Astrocyte (in vitro differentiated cells and primary cell): Measurements from ENCODE around the gene WDHD1. TPM values are rescaled to one million over a fixed set of nuclear protein-coding genes. Genes with fewer than 3 reads are reported as not detected.

Source experiments
- DNase-seq: peaks from one replicate; pipeline ENCODE4 v3.0.0-alpha.2; 2010; ENCODE audit warnings: low read depth
- FAIRE-seq: peaks from 2 replicates; lab custom pipeline; 2011; peaks lifted over from hg19 to GRCh38; lab: Jason Lieb, UNC
- H2AFZ ChIP-seq: 2 replicates; pipeline ENCODE4 v1.6.0; 2012; ENCODE audit warnings: low read depth, low read length, inconsistent platforms
- H3K27ac ChIP-seq: 2 replicates; pipeline ENCODE4 v1.5.1; 2011; ENCODE audit warnings: low read depth, low read length, inconsistent platforms
- H3K27me3 ChIP-seq: 2 replicates; pipeline ENCODE4 v1.6.0; 2011; ENCODE audit warnings: low read length, inconsistent platforms; ENCODE audit not compliant: insufficient read depth
- H3K36me3 ChIP-seq: 2 replicates; pipeline ENCODE4 v1.5.1; 2011; ENCODE audit warnings: low read length, inconsistent platforms; ENCODE audit not compliant: insufficient read depth
- H3K4me1 ChIP-seq: 2 replicates; pipeline ENCODE4 v1.5.1; 2011; ENCODE audit warnings: low read length, inconsistent platforms; ENCODE audit not compliant: insufficient read depth
- H3K4me2 ChIP-seq: 2 replicates; pipeline ENCODE4 v1.6.0; 2012; ENCODE audit warnings: low read length, inconsistent platforms
- H3K4me3 ChIP-seq: 2 replicates; pipeline ENCODE4 v1.5.1; 2011; ENCODE audit warnings: low read depth, mild to moderate bottlenecking, low read length, inconsistent platforms; ENCODE audit not compliant: insufficient read depth
- H3K79me2 ChIP-seq: 2 replicates; pipeline ENCODE4 v1.6.0; 2012; ENCODE audit warnings: mild to moderate bottlenecking, low read length, inconsistent platforms; ENCODE audit not compliant: insufficient read depth
- H3K9ac ChIP-seq: 2 replicates; pipeline ENCODE4 v1.6.0; 2012; ENCODE audit warnings: mild to moderate bottlenecking, low read length, inconsistent platforms
- H3K9me3 ChIP-seq: 2 replicates; pipeline ENCODE4 v1.5.1; 2012; ENCODE audit warnings: low read depth, mild to moderate bottlenecking, low read length, inconsistent platforms; ENCODE audit not compliant: insufficient read depth
- H4K20me1 ChIP-seq: 2 replicates; pipeline ENCODE4 v1.6.0; 2012; ENCODE audit warnings: low read length, inconsistent platforms; ENCODE audit not compliant: insufficient read depth
- H3K27ac Mint-ChIP-seq: one replicate; pipeline ENCODE4 v1.8.0; 2021; ENCODE audit warnings: mild to moderate bottlenecking, mixed read lengths; ENCODE audit not compliant: unreplicated experiment
- H3K27me3 Mint-ChIP-seq: one replicate; pipeline ENCODE4 v1.8.0; 2021; ENCODE audit warnings: low read depth, mixed read lengths; ENCODE audit not compliant: unreplicated experiment
- H3K36me3 Mint-ChIP-seq: one replicate; pipeline ENCODE4 v1.8.0; 2021; ENCODE audit warnings: low read depth, mixed read lengths; ENCODE audit not compliant: unreplicated experiment
- H3K4me1 Mint-ChIP-seq: one replicate; pipeline ENCODE4 v1.8.0; 2021; ENCODE audit warnings: low read depth, mixed read lengths; ENCODE audit not compliant: unreplicated experiment
- H3K4me3 Mint-ChIP-seq: one replicate; pipeline ENCODE4 v1.8.0; 2021; ENCODE audit warnings: mild to moderate bottlenecking, moderate library complexity, mixed read lengths; ENCODE audit not compliant: unreplicated experiment
- H3K9me3 Mint-ChIP-seq: one replicate; pipeline ENCODE4 v1.8.0; 2021; ENCODE audit warnings: mild to moderate bottlenecking, mixed read lengths; ENCODE audit not compliant: unreplicated experiment
- EZH2 ChIP-seq: IDR thresholded peaks from 2 replicates; pipeline ENCODE4 v1.6.1; 2012; ENCODE audit warnings: mild to moderate bottlenecking, low read length, inconsistent platforms; ENCODE audit not compliant: insufficient read depth
- total RNA-seq: library from RNA; stranded (reverse); gene quantifications from 2 replicates; pipeline ENCODE4 v1.2.1, GENCODE V29; 2021
- TF ChIP-seq, protein P1 (sequence below): IDR thresholded peaks from 2 replicates; pipeline ENCODE4 v1.5.1; 2011; ENCODE audit warnings: low read depth, mild to moderate bottlenecking, inconsistent platforms, low read length, moderate library complexity; ENCODE audit not compliant: insufficient read depth

Gene WDHD1
- total RNA-seq, 1 donor from 2014 or later, result 9.3 TPM

DNA sequence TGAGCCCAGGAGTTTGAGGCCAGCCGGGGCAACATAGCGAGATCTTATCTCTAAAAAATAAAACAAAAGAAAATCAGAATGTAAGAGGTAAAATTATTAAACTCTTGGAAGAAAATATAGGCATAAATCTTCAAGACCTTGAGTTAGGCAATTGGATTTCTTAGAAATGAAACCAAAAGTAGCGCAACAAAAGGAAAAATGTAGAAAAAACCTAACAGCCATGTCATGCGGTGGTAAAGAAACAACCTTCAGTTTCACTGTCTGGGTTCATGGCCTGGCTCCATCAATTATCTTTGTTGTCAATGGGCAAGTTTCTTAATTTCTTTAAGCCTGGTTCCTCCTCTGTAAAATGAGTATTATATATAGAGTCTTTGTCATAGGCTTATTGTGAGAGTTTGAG is 118.7 kb downstream of the WDHD1 start:
- Mint-ChIP-seq H3K9me3 (no peaks in the 10 kb centered on the region), H3K4me1 (no peaks in the 10 kb centered on the region), H3K27ac (no peak overlapping the region), H3K4me3 (no peak overlapping the region), H3K27me3 (peaks cover 8% of the 10 kb centered on the region), H3K36me3 (no peaks in the 10 kb centered on the region)
- no peak for DNase-seq
- Histone ChIP-seq H3K9me3 (no peaks in the 10 kb centered on the region), H4K20me1 (no peaks in the 10 kb centered on the region), H3K4me3 (no peak overlapping the region), H2AFZ (no peak overlapping the region), H3K79me2 (no peaks in the 10 kb centered on the region), H3K27me3 (no peaks in the 10 kb centered on the region), H3K27ac (no peak overlapping the region), H3K4me2 (no peak overlapping the region), H3K4me1 (no peaks in the 10 kb centered on the region), H3K36me3 (no peaks in the 10 kb centered on the region), H3K9ac (no peak overlapping the region)
- TF ChIP-seq, protein P1, sequence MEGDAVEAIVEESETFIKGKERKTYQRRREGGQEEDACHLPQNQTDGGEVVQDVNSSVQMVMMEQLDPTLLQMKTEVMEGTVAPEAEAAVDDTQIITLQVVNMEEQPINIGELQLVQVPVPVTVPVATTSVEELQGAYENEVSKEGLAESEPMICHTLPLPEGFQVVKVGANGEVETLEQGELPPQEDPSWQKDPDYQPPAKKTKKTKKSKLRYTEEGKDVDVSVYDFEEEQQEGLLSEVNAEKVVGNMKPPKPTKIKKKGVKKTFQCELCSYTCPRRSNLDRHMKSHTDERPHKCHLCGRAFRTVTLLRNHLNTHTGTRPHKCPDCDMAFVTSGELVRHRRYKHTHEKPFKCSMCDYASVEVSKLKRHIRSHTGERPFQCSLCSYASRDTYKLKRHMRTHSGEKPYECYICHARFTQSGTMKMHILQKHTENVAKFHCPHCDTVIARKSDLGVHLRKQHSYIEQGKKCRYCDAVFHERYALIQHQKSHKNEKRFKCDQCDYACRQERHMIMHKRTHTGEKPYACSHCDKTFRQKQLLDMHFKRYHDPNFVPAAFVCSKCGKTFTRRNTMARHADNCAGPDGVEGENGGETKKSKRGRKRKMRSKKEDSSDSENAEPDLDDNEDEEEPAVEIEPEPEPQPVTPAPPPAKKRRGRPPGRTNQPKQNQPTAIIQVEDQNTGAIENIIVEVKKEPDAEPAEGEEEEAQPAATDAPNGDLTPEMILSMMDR, result no peak
- no peak for TF ChIP-seq EZH2
- FAIRE-seq, result no peak

DNA sequence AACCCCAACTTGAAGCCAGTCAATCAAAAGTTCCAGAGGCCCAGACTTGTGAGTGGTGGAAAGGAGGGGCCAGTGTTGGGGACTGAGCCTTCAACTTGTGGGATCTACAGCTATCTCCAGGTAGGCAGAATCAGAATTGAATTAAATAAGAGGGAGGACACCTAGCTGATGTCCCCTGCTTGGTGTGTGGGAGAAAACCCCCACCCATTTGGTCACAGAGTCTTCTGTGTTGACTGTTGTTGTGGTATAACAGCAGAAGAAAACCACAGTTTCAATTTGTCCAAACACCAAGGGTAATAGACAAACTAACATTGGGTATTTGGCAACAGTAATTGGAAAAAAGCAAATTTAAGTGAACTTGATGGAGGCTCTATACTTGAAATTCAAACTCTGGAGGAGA is 120.8 kb downstream of the WDHD1 start:
- no peak overlapping the region for H3K4me3 Mint-ChIP-seq
- FAIRE-seq (no peak), DNase-seq (no peak)
- no peaks in the 10 kb centered on the region for H4K20me1 ChIP-seq
- H3K36me3 ChIP-seq, result no peaks in the 10 kb centered on the region
- H3K4me3 ChIP-seq, result no peak overlapping the region
- H2AFZ ChIP-seq, result no peak overlapping the region
- no peak overlapping the region for H3K27ac Mint-ChIP-seq
- H3K79me2 ChIP-seq, result no peaks in the 10 kb centered on the region
- no peak overlapping the region for H3K9ac ChIP-seq
- TF ChIP-seq EZH2, result no peak
- TF ChIP-seq, protein P1, result no peak
- H3K4me1 Mint-ChIP-seq, result no peaks in the 10 kb centered on the region
- peaks cover 8% of the 10 kb centered on the region for H3K4me1 ChIP-seq
- no peak overlapping the region for H3K4me2 ChIP-seq
- H3K27me3 Mint-ChIP-seq, result peaks cover 10% of the 10 kb centered on the region
- no peaks in the 10 kb centered on the region for H3K9me3 Mint-ChIP-seq
- H3K9me3 ChIP-seq, result no peaks in the 10 kb centered on the region
- no peak overlapping the region for H3K27ac ChIP-seq
- no peaks in the 10 kb centered on the region for H3K36me3 Mint-ChIP-seq
- no peaks in the 10 kb centered on the region for H3K27me3 ChIP-seq

DNA sequence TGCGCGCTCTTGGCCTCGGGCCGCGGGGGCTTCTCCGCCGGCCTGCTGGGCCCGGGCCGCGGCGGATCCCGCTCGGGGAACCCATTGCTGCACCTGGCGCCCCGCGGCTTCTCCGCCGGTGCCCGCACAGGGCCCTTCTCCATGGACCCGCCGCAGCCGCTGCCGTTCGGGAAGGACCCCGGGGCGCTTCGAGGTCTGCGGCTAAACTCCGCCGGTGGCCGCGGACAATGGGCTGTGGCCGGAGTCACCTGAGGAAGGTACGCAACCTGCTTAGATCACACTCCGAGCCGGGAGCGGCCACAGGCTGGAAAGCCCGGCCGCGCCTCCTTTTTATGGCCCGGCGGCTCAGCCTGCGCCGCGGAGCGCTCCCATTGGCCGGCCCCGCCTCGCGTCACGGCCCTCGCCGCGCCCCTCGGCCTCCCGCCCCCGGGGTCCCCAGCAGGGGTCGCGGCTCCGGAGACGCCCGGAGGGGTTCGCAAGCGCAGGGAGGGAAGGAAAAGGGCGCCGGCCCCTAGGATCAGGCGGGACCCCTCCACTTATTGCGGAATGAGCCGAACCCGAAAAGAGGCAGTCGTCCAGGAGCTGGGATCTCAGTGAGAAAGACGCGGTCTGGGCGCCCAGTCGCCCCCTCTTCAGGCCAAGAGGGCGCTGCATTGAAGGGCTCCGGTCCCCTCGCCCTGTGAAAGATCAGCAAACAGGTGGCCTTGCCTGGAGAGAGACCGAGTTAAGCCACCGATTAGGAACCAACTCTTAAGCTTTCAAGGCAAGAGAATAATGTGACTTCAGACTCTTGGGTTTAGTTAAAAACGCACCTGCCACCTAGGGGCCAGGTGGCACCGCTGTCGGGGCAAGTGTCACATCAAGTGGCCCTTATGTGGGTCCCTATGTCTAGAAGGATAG is 124.1 kb downstream of the WDHD1 start, which contains the start of gene GCH1:
Gene GCH1, minus strand, starts transcription at position 306 of the 900 bp plus-strand sequence. Its CDS starts 163 bp downstream, at position 143.
- H3K4me3 Mint-ChIP-seq, result peak within 1 kb of the TSS; percentile 82
- no peak within 1 kb of the TSS for H3K27ac ChIP-seq
- FAIRE-seq (no peak), DNase-seq (peak; percentile 12)
- peaks cover 10% of the 10 kb centered on the region for H3K27me3 Mint-ChIP-seq
- peak within 1 kb of the TSS; percentile 72 for H3K9ac ChIP-seq
- H3K27me3 ChIP-seq, result no peaks in the 10 kb centered on the region
- peak within 1 kb of the TSS; percentile 92 for H2AFZ ChIP-seq
- H3K36me3 ChIP-seq, result no peaks in the 10 kb centered on the region
- H3K27ac Mint-ChIP-seq, result no peak within 1 kb of the TSS
- TF ChIP-seq, protein P1, result peak; percentile 17
- TF ChIP-seq EZH2, result no peak
- peak within 1 kb of the TSS; percentile 68 for H3K4me3 ChIP-seq
- H3K4me2 ChIP-seq, result peak within 1 kb of the TSS; percentile 98
- H3K9me3 Mint-ChIP-seq, result no peaks in the 10 kb centered on the region
- H3K9me3 ChIP-seq, result no peaks in the 10 kb centered on the region
- H3K79me2 ChIP-seq, result no peaks in the 10 kb centered on the region
- H4K20me1 ChIP-seq, result no peaks in the 10 kb centered on the region
- peaks cover 3% of the 10 kb centered on the region for H3K4me1 Mint-ChIP-seq
- peaks cover 9% of the 10 kb centered on the region for H3K4me1 ChIP-seq
- no peaks in the 10 kb centered on the region for H3K36me3 Mint-ChIP-seq
